Hepatocyte (in vitro differentiated cells): ENCODE results near the gene ZNF407.

Experiments
- CTCF ChIP-seq: fragments of 200-600 bp; sonication (generic); IDR thresholded peaks from 2 replicates; pipeline ENCODE4 v1.5.1; 2016; ENCODE audit warnings: antibody characterized with exemption, mild to moderate bottlenecking; ENCODE audit not compliant: poor library complexity
- EZH2 ChIP-seq: fragments of 200-600 bp; sonication (generic); IDR thresholded peaks from 2 replicates; pipeline ENCODE4 v1.6.1; 2016; ENCODE audit warnings: antibody characterized with exemption, mild to moderate bottlenecking, borderline replicate concordance
- EZH2phosphoT487 ChIP-seq: fragments of 200-600 bp; sonication (generic); IDR thresholded peaks from one replicate; pipeline ENCODE4 v1.6.1; 2018; ENCODE audit warnings: antibody characterized with exemption, mild to moderate bottlenecking, low read depth, moderate library complexity; ENCODE audit not compliant: unreplicated experiment, severe bottlenecking

- no peak for TF ChIP-seq CTCF
- TF ChIP-seq EZH2phosphoT487 = no peak
- no peak for TF ChIP-seq EZH2
Measured at GRCh38 chr18:75045272-75045671, 447.6 kb downstream of the ZNF407 start.
